Measurements from ENCODE around the gene ZBTB17. TPM values are rescaled to one million over a fixed set of nuclear protein-coding genes. Genes with fewer than 3 reads are reported as not detected.

Gene ZBTB17
- total and polyA plus RNA-seq, 10 of the 15 experiments (the other 5 are each of a cell fraction or from before 2014, with no cell fraction given), result 0.87 to 59.4 (median 38.7) TPM

- SMC1A ChIA-PET (ENCODE audit: uncharacterized antibody, unreplicated experiment), result interaction anchor here (0.9 to 1.6 kb wide), 2 partner anchors 8 to 104 kb away, joined by 3 to 6 read pairs; no protein-coding TSS in a partner anchor
- peak; percentile 93 for ATAC-seq
- no peak for TF ChIP-seq E2F4 (IDR thresholded peaks at IDR 0.05; ENCODE audit: low read depth, low read length)
- TF ChIP-seq EP300 (IDR thresholded peaks at IDR 0.05; ENCODE audit: borderline replicate concordance in 1 of 2, control insufficient read depth in 1 of 2, low read depth in 2 of 2, low read length in 2 of 2), result peak in 1 of 2 experiments; percentile 75; a peak in 1 of 4 replicates
- peak; percentile 83 for TF ChIP-seq TBL1XR1 (IDR thresholded peaks at IDR 0.05; ENCODE audit: low read depth, low read length)
- TF ChIP-seq SRF (IDR thresholded peaks at IDR 0.05; ENCODE audit: low read depth in 2 of 2, low read length in 2 of 2), result no peak
- TF ChIP-seq SP1 (IDR thresholded peaks at IDR 0.05; ENCODE audit: low read depth, low read length), result no peak
- TF ChIP-seq EGR1 (IDR thresholded peaks at IDR 0.05; ENCODE audit: borderline replicate concordance in 1 of 2, low read depth in 2 of 2, low read length in 2 of 2), result 0 out of 3 replicates have a peak, but pooled peaks of 1 of the 2 experiments have one; percentile 28
- TF ChIP-seq RUNX3 (IDR thresholded peaks at IDR 0.05; ENCODE audit: low read length), result peak; percentile 99
- peak; percentile 91 for TF ChIP-seq PAX5 (IDR thresholded peaks at IDR 0.05; ENCODE audit: borderline replicate concordance, low read depth, low read length)
- TF ChIP-seq GABPA (IDR thresholded peaks at IDR 0.05; ENCODE audit: low read depth), result peak; percentile 42; the same call in 1 of the 2 replicates
- peak; percentile 90 for TF ChIP-seq FOXM1 (IDR thresholded peaks at IDR 0.05; ENCODE audit: low read depth, low read length)
- 0 out of 2 replicates have a peak, but pooled peaks have one; percentile 30 for TF ChIP-seq STAT3 (IDR thresholded peaks at IDR 0.05; ENCODE audit: low read depth, low read length)
- TF ChIP-seq BCL11A (IDR thresholded peaks at IDR 0.05; ENCODE audit: low read depth, low read length), result peak; percentile 97
- TF ChIP-seq SMAD5 (IDR thresholded peaks at IDR 0.05; ENCODE audit: low read depth), result no peak
- TF ChIP-seq, protein P1, sequence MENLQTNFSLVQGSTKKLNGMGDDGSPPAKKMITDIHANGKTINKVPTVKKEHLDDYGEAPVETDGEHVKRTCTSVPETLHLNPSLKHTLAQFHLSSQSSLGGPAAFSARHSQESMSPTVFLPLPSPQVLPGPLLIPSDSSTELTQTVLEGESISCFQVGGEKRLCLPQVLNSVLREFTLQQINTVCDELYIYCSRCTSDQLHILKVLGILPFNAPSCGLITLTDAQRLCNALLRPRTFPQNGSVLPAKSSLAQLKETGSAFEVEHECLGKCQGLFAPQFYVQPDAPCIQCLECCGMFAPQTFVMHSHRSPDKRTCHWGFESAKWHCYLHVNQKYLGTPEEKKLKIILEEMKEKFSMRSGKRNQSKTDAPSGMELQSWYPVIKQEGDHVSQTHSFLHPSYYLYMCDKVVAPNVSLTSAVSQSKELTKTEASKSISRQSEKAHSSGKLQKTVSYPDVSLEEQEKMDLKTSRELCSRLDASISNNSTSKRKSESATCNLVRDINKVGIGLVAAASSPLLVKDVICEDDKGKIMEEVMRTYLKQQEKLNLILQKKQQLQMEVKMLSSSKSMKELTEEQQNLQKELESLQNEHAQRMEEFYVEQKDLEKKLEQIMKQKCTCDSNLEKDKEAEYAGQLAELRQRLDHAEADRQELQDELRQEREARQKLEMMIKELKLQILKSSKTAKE (IDR thresholded peaks at IDR 0.05; ENCODE audit: low read depth, poor library complexity, severe bottlenecking), result peak; percentile 97
- TF ChIP-seq BACH1 (IDR thresholded peaks at IDR 0.05; ENCODE audit: borderline replicate concordance), result peak; percentile 58; the same call in 1 of the 2 replicates
- TF ChIP-seq JUNB (IDR thresholded peaks at IDR 0.05), result peak; percentile 89
- peak; percentile 33 to 59; a peak in 3 of 4 replicates for TF ChIP-seq BHLHE40 (IDR thresholded peaks at IDR 0.05; ENCODE audit: borderline replicate concordance in 1 of 2, low read depth in 2 of 2, low read length in 1 of 2)
- 0 out of 2 replicates have a peak, but pooled peaks have one; percentile 36 for TF ChIP-seq YY1 (IDR thresholded peaks at IDR 0.05; ENCODE audit: low read depth, low read length)
- peak; percentile 60; the same call in 1 of the 2 replicates for TF ChIP-seq TCF3 (IDR thresholded peaks at IDR 0.05; ENCODE audit: borderline replicate concordance, insufficient read depth, low read depth, low read length)
- no peak for TF ChIP-seq ESRRA (IDR thresholded peaks at IDR 0.05; ENCODE audit: low read length)
- peak; percentile 53; the same call in 1 of the 2 replicates for TF ChIP-seq RAD51 (IDR thresholded peaks at IDR 0.05)
Measured at GRCh38 chr1:15918962-15919715, 56.8 kb downstream of the ZBTB17 start.

More at GRCh38 chr1:15918962-15919715, 56.8 kb downstream of the ZBTB17 start:
- Histone ChIP-seq H3K4me1 (ENCODE audit: control insufficient read depth, insufficient read depth, low read length) (peaks cover 33% of the 10 kb centered on the region), H3K36me3 (ENCODE audit: control insufficient read depth in 2 of 2, insufficient read depth in 2 of 2, low read length in 1 of 2) (peaks cover 5 to 39% of the 10 kb centered on the region in 2 experiments), H3K9me3 (replicated peaks; ENCODE audit: control insufficient read depth, insufficient read depth, low read length) (no peaks in the 10 kb centered on the region), H4K20me1 (ENCODE audit: control insufficient read depth, insufficient read depth) (no peaks in the 10 kb centered on the region), H2AFZ (ENCODE audit: control insufficient read depth, low read depth, low read length) (no peak overlapping the region), H3K27me3 (replicated peaks in 1 of 2; ENCODE audit: control insufficient read depth in 2 of 2, insufficient read depth in 2 of 2, low read length in 1 of 2) (no peaks in the 10 kb centered on the region), H3K9ac (ENCODE audit: control insufficient read depth, insufficient read depth, low read length) (no peak overlapping the region), H3K4me3 (no peak overlapping the region), H3K79me2 (ENCODE audit: control insufficient read depth, insufficient read depth, low read length) (peaks cover 14% of the 10 kb centered on the region), H3K4me2 (ENCODE audit: control insufficient read depth, insufficient read depth) (no peak overlapping the region), H3K27ac (ENCODE audit: control insufficient read depth, insufficient read depth) (no peak overlapping the region)
- DNase-seq (ENCODE audit: low read depth, low spot score) (peak; percentile 70), FAIRE-seq (peak; percentile 94)
- BruUV-seq (replicated peaks), result no TSS peak
- 14% methylated on average over 11 of the region's 11 CpGs for WGBS (ENCODE audit: insufficient coverage, insufficient replicate concordance, low lambda C conversion rate, missing lambda C conversion rate)
- ChIA-PET POLR2A (interaction anchor here (0.6 to 1.0 kb wide), 2 partner anchors 9 to 45 kb away, joined by 3 read pairs; no protein-coding TSS in a partner anchor), RAD21 (ENCODE audit: unreplicated experiment) (interaction anchor here (1.2 kb wide), 1 partner anchor 103 kb away, joined by 5 read pairs; no protein-coding TSS in a partner anchor), CTCF (interaction anchor here (0.6 to 1.3 kb wide), 4 partner anchors 24 to 127 kb away, joined by 3 to 6 read pairs (median 3); no protein-coding TSS in a partner anchor)
- in situ Hi-C loops (cut with MboI) (no loop called here), intact Hi-C loops (cut with micrococcal nuclease; ENCODE audit: unreplicated experiment) (loop anchor here (10.0 kb wide), 1 partner anchor 104 kb away; no protein-coding TSS in a partner anchor)
